H54 (cell line): Measurements from ENCODE around the gene KLF16.

Source experiments
- DNase-seq: peaks from one replicate; pipeline ENCODE4 v3.0.0; 2011; ENCODE audit warnings: low spot score, mixed read lengths; ENCODE audit not compliant: insufficient read length
- FAIRE-seq: peaks from 3 replicates; lab custom pipeline; 2011; peaks lifted over from hg19 to GRCh38; lab: Jason Lieb, UNC
- POLR2A ChIP-seq: IDR thresholded peaks from 2 replicates; pipeline ENCODE4 v1.6.1; 2011; ENCODE audit warnings: low read depth, mild to moderate bottlenecking, low read length

The KLF16 gene

GRCh38 chr19:1868971-1869370 lies 5.6 kb upstream of the KLF16 start:
- FAIRE-seq (no peak), DNase-seq (no peak)
- TF ChIP-seq POLR2A, result no peak

DNA sequence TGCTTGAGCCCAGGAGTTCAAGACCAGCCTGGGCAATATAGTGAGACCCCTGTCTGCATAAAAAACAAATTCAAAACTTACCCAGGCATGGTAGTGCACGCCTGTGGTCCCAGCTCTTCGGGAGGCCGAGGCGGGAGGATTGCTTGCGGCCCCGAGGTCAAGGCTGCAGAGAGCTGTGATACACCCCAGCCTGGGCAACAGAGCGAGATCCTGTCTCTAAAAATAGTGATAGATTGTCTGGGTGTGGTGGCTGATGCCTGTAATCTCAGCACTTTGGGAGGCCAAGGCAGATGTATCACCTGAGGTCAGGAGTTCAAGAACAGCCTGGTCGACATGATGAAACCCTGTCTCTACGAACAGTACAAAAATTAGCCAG lies 4.0 kb upstream of the KLF16 start:
- no peak for FAIRE-seq
- DNase-seq, result no peak
- no peak for TF ChIP-seq POLR2A

DNA sequence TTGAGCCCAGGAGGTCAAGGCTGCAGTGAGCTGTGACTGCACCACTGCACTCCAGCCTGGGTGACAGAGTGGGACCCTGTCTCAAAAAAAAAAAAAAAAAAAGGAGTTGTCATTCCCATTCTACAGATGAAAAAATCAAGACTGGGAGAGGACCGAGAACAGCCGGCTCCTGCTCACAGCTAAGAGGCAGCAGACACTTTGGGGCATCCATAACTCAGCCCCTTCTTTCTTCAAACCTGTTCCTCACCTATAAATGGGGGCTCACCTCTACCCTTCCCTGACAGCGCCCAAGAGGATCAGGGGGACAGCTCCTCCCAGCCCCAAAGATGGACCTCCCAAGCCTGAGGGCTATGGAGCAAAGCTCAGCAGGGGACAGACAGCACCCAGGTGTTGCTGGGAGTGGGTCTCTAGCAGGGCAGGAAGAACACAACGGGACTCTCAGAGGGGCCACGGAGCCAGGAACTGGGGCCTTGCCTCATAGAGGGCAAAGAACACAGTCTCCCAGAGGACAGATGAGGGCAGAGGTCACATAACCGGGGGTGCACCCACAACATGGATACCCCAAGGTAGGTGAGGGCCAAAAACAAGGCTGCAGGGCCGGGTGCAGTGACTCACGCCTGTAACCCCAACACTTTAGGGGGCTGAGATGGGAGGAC lies 3.4 kb upstream of the KLF16 start:
- DNase-seq, result no peak
- TF ChIP-seq POLR2A, result no peak

DNA sequence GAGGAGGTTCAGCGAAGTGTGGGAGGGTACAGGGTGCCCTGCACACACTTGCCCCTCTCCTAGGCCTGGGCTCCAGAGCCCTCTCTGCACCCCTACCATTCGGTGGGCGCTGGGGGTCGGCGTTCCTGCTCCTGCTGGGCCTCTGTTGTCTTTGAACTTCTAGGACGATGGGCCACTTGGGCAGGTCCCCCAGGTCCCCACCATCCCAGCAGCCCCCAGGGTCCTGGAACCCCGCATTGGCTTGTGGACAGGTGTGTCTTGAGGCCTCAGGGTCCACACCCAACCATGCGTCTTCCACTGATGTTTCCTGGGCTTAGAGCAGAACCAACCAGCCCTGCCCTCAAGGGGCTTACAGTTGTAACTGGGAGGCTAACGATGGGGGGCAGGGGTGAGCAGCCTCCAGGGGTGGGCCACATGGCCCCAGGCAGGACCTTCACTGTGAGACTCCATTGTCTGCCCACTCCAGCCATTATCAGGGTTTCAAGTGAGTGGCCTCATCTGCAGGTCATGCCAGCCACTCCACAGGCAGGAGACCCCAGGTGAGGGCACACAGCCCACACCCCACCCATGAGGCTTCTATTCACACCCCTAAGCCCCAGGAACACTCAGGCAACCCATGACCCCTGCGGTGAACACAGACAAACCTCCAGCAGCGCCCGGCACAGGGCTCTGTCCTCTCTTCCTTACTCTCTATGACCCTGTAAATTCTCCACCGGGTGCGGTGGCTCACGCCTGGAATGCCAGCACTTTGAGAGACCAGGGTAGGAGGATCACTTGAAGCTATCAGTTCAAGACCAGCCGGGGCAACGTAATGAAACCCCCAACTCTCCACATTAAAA lies 2.0 kb upstream of the KLF16 start:
- DNase-seq (no peak), FAIRE-seq (no peak)
- TF ChIP-seq POLR2A, result no peak

More for the DNA sequence above, 3.4 kb upstream of the KLF16 start:
- FAIRE-seq, result no peak

DNA sequence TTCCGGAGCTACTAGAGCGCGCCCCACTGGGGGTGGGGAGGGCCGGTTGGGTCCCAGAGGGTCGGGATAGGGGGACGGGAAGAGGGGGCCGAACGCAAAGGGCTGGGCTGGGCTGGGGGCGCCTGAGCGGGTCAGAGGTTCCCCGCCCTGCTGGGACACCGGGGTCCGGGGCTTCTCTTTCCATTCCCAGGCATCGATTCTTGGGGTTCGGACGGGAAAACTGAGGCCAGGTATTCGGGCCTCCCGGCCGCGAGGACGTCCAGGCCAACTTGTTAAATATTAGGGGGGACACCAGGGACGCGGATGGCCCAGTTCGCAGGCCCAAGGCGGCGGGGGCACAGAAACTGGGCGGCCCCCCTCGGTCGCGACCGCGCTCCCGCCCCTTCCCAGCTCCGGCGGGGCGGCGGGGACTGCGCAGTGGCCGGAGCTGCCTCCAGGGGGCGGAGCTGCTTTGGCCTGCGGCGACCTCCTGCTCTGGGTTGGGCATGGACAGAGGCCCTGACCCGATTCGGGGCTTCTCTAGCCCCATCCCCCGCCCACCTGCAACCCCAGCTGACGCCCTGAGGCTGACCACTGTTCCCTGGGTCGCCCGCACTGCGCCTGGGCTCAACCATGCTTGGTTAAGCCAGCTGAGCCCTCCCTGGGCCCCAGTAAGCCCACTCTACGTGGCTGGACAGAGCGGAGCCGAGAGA lies 1.2 kb upstream of the KLF16 start:
- TF ChIP-seq POLR2A, result peak; percentile 26; the same call in 1 of the 2 replicates
- no peak for FAIRE-seq
- peak; percentile 88 for DNase-seq

DNA sequence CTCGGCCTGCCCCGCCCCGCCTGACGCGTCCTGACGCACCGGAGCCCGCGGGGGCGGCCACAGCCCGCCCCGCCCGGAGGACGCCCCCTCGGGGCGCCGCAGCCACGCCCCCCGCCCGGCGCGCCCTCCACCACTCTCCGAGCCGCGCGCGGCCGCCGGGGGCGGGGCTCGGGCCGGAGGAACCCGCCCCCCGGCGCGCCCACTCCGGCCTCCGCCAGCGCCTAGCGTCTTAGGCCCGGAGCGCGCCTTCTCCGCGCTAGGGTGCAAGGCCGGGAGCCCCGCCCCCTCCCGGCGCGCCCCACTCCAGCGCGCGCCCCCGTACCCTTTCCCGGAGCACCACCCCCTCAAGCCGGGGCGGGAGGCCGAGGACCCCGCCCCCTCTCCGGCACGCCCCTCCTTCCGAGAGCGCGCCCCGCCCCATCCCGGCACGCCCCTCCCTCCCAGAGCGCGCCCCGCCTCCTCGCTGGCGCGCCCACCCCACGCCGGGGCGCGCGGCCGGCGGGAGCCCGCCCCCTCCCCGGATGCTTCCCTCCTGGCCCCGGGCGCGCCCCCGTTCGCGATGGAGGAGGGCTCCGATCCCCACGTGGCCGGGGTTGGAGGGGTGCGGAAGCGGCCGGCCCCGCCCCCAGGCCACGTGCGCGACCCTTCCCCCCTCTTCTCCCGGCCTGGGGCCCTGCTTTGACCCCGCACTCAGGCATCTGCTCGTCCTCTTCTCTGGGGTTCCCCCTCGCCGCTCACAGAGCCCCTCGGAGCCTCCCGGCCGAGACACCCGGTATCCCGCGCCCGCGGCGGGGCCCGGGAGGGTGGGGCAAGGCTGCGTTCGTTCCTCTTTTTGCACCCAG lies 480 bp upstream of the KLF16 start:
- no peak for FAIRE-seq
- DNase-seq, result peak; percentile 97
- peak; percentile 40 for TF ChIP-seq POLR2A

- no peak for FAIRE-seq
- DNase-seq, result peak; percentile 77
- no peak for TF ChIP-seq POLR2A
Observed at GRCh38 chr19:1862424-1863327, 703 bp downstream of the KLF16 start.

DNA sequence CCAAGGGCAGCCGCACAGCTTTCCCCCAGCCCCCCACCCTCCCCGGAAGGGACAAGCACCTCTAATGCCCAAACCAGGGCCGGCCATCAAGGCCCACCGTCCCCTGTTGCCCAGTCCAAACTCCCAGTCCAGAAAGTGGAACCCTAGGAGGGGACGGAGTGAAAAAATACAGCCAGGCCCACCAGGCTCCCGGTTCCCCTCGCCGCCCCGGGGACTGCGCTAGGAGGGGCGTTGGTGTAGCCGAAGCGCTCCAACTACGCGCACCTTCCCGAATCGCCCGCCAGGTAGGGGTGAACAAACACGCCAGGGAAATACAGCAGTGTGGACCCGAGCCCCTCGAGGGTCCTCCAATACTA lies 1.3 kb downstream of the KLF16 start:
- FAIRE-seq (no peak), DNase-seq (no peak)
- TF ChIP-seq POLR2A, result no peak

DNA sequence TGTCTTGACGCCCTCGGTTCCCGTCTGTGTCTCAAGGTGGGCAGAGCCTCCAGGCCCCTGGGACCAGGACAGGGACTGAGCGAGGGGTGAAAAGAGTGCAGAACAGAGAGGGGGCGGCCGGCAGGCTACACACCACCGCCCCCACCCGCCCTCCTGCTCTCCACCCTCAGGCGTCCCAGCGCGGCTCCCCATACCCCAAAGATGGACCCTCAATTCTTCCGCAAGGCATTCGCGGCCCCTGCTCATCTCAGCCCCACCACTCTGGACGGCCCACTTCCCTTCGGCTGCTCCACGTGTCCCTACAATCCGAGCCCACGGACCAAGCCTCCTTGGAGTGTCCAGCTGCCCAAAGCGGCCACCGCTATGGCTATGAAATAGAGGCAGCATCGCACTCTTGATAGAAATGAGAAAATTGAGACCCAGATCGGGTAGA lies 1.8 kb downstream of the KLF16 start:
- TF ChIP-seq POLR2A, result no peak
- FAIRE-seq (no peak), DNase-seq (no peak)

GRCh38 chr19:1860821-1861598 lies 2.4 kb downstream of the KLF16 start:
- no peak for DNase-seq
- FAIRE-seq, result no peak
- no peak for TF ChIP-seq POLR2A

GRCh38 chr19:1860042-1860775 lies 3.2 kb downstream of the KLF16 start:
- peak; percentile 68 for DNase-seq
- no peak for FAIRE-seq
- TF ChIP-seq POLR2A, result no peak
